A673 (cell line): Measurements from ENCODE around the gene PCBP1.

Experiments used
- CTCF ChIP-seq: fragments of 300-800, 200-600 bp; sonication (generic); conservative IDR thresholded peaks from 2 replicates; pipeline ENCODE4 v1.5.1; 2017; ENCODE audit warnings: low read depth, mild to moderate bottlenecking, antibody characterized with exemption, low read length, moderate library complexity, mixed read lengths
- EZH2 ChIP-seq: fragments of 200-600 bp; sonication (generic); IDR thresholded peaks from 2 replicates; pipeline ENCODE4 v1.6.1; 2017; ENCODE audit warnings: borderline replicate concordance, low read depth, mild to moderate bottlenecking, mixed read lengths, antibody characterized with exemption, low read length; ENCODE audit not compliant: poor library complexity, severe bottlenecking

DNA sequence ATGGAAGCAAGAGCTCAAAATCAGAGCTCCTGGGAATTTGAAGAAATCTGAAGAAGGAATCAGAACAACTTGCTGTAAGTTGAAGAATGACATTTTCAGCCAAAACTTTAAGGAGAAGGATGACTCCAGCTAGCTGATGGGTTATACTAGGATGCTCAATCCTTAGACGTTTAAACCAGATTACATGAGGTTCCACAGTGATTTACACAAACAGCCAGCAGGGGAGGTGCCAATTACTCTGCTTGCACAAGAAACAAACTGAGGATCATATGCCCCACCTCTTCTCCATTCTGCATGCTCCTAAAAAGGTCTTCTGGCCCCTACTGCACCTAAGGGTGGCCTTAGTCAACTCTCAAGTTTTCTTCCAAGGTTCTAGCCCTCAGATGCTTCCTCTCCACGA, 47.9 kb upstream of the PCBP1 start:
- TF ChIP-seq CTCF, result no peak
- TF ChIP-seq EZH2, result no peak
